ENCODE results near the gene TAGLN.
A peak's percentile ranks its signal among the peaks of the same experiment; 100 is the strongest.

Gene TAGLN

DNA sequence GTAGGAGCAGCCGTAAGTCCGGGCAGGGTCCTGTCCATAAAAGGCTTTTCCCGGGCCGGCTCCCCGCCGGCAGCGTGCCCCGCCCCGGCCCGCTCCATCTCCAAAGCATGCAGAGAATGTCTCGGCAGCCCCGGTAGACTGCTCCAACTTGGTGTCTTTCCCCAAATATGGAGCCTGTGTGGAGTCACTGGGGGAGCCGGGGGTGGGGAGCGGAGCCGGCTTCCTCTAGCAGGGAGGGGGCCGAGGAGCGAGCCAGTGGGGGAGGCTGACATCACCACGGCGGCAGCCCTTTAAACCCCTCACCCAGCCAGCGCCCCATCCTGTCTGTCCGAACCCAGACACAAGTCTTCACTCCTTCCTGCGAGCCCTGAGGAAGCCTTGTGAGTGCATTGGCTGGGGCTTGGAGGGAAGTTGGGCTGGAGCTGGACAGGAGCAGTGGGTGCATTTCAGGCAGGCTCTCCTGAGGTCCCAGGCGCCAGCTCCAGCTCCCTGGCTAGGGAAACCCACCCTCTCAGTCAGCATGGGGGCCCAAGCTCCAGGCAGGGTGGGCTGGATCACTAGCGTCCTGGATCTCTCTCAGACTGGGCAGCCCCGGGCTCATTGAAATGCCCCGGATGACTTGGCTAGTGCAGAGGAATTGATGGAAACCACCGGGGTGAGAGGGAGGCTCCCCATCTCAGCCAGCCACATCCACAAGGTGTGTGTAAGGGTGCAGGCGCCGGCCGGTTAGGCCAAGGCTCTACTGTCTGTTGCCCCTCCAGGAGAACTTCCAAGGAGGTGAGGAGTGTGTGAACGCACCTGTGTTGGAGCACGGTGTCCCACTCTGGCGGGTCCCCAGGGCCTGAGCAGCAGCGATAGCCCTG, at the start of gene TAGLN:
TAGLN (plus strand) TSS at position 318 of the 863 bp plus-strand sequence. CDS start 3,644 bp downstream, outside the sequence.
- no peak for TF ChIP-seq CTCF (IDR thresholded peaks at IDR 0.05)
- H3K27ac ChIP-seq, result peak within 1 kb of the TSS; percentile 97
- peak within 1 kb of the TSS; percentile 75 for H3K4me3 ChIP-seq
- DNase-seq (ENCODE audit: low spot score), result peak; percentile 99

DNA sequence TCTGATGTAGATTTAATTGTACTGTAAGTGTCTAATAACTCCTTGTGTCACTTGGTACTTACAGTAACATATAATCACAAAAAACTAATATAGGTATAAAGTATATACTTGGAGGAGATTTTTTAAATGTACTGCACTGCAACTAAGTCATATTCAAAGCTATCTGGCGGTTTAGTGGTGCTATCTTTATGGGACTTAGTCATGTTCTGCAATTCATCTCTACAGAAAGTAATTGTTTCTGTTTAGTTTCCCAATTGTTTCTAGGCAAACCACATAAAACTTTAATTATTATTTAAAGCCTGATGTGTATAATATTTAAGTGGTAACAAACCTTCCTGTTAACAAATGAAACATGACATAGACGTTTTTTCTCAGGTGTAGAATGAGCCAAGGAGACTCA, 47.1 kb upstream of the TAGLN start:
- DNase-seq (ENCODE audit: low spot score), result no peak
- Histone ChIP-seq H3K4me3 (no peak overlapping the region), H3K27ac (no peak overlapping the region)
- no peak for TF ChIP-seq CTCF (IDR thresholded peaks at IDR 0.05)

DNA sequence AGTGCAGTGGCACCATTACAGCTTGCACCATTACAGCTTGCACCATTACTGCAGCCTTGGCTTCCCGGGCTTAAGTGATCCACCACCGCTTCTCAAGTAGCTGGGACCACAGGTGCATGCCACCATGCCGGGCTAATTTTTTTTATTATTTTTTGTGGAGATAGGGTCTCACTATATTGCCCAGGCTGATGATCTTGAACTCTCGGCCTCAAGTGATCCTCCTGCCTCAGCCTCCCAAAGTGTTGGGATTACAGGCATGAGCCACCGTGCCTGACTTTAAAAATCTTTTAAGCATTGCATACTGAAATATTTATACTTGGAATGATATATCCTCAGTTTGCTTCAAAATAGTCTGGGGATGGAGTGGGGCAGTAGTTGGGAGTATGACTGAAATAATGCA, 44.7 kb upstream of the TAGLN start:
- no peak for TF ChIP-seq CTCF (IDR thresholded peaks at IDR 0.05)
- Histone ChIP-seq H3K27ac (no peak overlapping the region), H3K4me3 (no peak overlapping the region)
- no peak for DNase-seq (ENCODE audit: low spot score)

DNA sequence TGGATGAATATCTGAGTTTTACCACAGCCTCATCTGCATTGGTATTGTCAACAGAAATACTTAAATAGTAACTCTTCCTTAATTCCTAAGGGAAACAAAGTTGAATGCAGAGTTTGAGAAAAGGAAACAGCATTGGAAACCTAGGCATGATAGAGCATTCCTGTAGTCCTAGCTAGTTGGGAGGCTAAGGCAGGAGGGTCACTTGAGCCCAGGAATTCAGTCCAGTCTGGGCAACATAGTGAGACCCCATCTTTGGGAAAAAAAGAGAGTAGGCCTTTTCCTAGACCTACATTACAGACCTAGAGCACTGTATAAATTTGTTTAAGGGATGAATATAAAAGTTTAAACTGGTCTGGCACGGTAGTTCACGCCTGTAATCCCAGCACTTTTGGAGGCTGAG, 41.7 kb upstream of the TAGLN start:
- no peak for TF ChIP-seq CTCF (IDR thresholded peaks at IDR 0.05)
- Histone ChIP-seq H3K27ac (no peak overlapping the region), H3K4me3 (no peak overlapping the region)
- no peak for DNase-seq (ENCODE audit: low spot score)

GRCh38 chr11:117159892-117160291, 39.3 kb upstream of the TAGLN start:
- no peak for TF ChIP-seq CTCF (IDR thresholded peaks at IDR 0.05)
- H3K27ac ChIP-seq, result no peak overlapping the region
- no peak overlapping the region for H3K4me3 ChIP-seq
- DNase-seq (ENCODE audit: low spot score), result no peak

GRCh38 chr11:117160826-117161225, 38.3 kb upstream of the TAGLN start:
- Histone ChIP-seq H3K4me3 (no peak overlapping the region), H3K27ac (no peak overlapping the region)
- DNase-seq (ENCODE audit: low spot score), result no peak
- TF ChIP-seq CTCF (IDR thresholded peaks at IDR 0.05), result no peak

- H3K4me3 ChIP-seq, result no peak overlapping the region
- TF ChIP-seq CTCF (IDR thresholded peaks at IDR 0.05), result no peak
- DNase-seq (ENCODE audit: low spot score), result no peak
- H3K27ac ChIP-seq, result no peak overlapping the region
Measured at GRCh38 chr11:117166491-117166890, 32.7 kb upstream of the TAGLN start.
